IPS-18a (cell line): ENCODE data around the gene GPR84.

Experiments used
- H3K27ac ChIP-seq: one replicate; pipeline ENCODE4 v1.5.1; 2013; ENCODE audit warnings: low read length
- H3K27me3 ChIP-seq: one replicate; pipeline ENCODE4 v1.6.1; 2013; ENCODE audit warnings: mild to moderate bottlenecking, low read length; ENCODE audit not compliant: control insufficient read depth, insufficient read depth
- H3K36me3 ChIP-seq: one replicate; pipeline ENCODE4 v1.6.1; 2013; ENCODE audit warnings: low read depth, low read length; ENCODE audit not compliant: control insufficient read depth
- H3K4me1 ChIP-seq: one replicate; pipeline ENCODE4 v1.6.1; 2013; ENCODE audit warnings: low read depth, low read length; ENCODE audit not compliant: control insufficient read depth
- H3K4me3 ChIP-seq: one replicate; pipeline ENCODE4 v1.5.1; 2013; ENCODE audit warnings: low read length
- H3K9ac ChIP-seq: one replicate; pipeline ENCODE4 v1.6.1; 2013; ENCODE audit warnings: mild to moderate bottlenecking, low read length, moderate library complexity
- H3K9me3 ChIP-seq: one replicate; pipeline ENCODE4 v1.6.1; 2013; ENCODE audit warnings: low read depth, low read length; ENCODE audit not compliant: control insufficient read depth

The GPR84 gene

GRCh38 chr12:54341378-54342300 is 22.6 kb downstream of the GPR84 start:
- no peak overlapping the region for H3K27ac ChIP-seq
- no peak overlapping the region for H3K4me3 ChIP-seq
- H3K36me3 ChIP-seq = peaks cover 28% of the 10 kb centered on the region
- no peaks in the 10 kb centered on the region for H3K4me1 ChIP-seq
- no peak overlapping the region for H3K9ac ChIP-seq
- H3K27me3 ChIP-seq = no peaks in the 10 kb centered on the region
- no peaks in the 10 kb centered on the region for H3K9me3 ChIP-seq

GRCh38 chr12:54340846-54341245 is 23.4 kb downstream of the GPR84 start:
- H3K9me3 ChIP-seq = no peaks in the 10 kb centered on the region
- no peak overlapping the region for H3K9ac ChIP-seq
- H3K4me1 ChIP-seq = no peaks in the 10 kb centered on the region
- peaks cover 28% of the 10 kb centered on the region for H3K36me3 ChIP-seq
- H3K27me3 ChIP-seq = no peaks in the 10 kb centered on the region
- no peak overlapping the region for H3K4me3 ChIP-seq
- H3K27ac ChIP-seq = no peak overlapping the region

- Histone ChIP-seq H3K9ac (no peak overlapping the region), H3K4me1 (no peaks in the 10 kb centered on the region), H3K36me3 (peaks cover 19% of the 10 kb centered on the region), H3K27ac (no peak overlapping the region), H3K4me3 (no peak overlapping the region), H3K27me3 (no peaks in the 10 kb centered on the region), H3K9me3 (no peaks in the 10 kb centered on the region)
Measured at GRCh38 chr12:54338698-54339296, 25.5 kb downstream of the GPR84 start.

GRCh38 chr12:54337854-54338650 is 26.2 kb downstream of the GPR84 start:
- Histone ChIP-seq H3K27ac (no peak overlapping the region), H3K9ac (no peak overlapping the region)

GRCh38 chr12:54337280-54337842 is 26.9 kb downstream of the GPR84 start:
- Histone ChIP-seq H3K4me3 (no peak overlapping the region), H3K4me1 (no peaks in the 10 kb centered on the region), H3K27me3 (no peaks in the 10 kb centered on the region), H3K36me3 (peaks cover 8% of the 10 kb centered on the region), H3K9ac (no peak overlapping the region), H3K9me3 (no peaks in the 10 kb centered on the region), H3K27ac (no peak overlapping the region)

More at GRCh38 chr12:54337854-54338650, 26.2 kb downstream of the GPR84 start:
- Histone ChIP-seq H3K9me3 (no peaks in the 10 kb centered on the region), H3K27me3 (no peaks in the 10 kb centered on the region), H3K4me1 (no peaks in the 10 kb centered on the region), H3K36me3 (peaks cover 11% of the 10 kb centered on the region), H3K4me3 (no peak overlapping the region)

GRCh38 chr12:54333420-54334034 is 30.8 kb downstream of the GPR84 start:
- no peaks in the 10 kb centered on the region for H3K36me3 ChIP-seq
- H3K27ac ChIP-seq = no peak overlapping the region
- no peak overlapping the region for H3K9ac ChIP-seq
- no peaks in the 10 kb centered on the region for H3K9me3 ChIP-seq
- H3K27me3 ChIP-seq = no peaks in the 10 kb centered on the region
- no peak overlapping the region for H3K4me3 ChIP-seq
- H3K4me1 ChIP-seq = peaks cover 14% of the 10 kb centered on the region

GRCh38 chr12:54331461-54331860 is 32.8 kb downstream of the GPR84 start:
- Histone ChIP-seq H3K4me1 (peaks cover 16% of the 10 kb centered on the region), H3K9ac (no peak overlapping the region)

GRCh38 chr12:54330442-54330841 is 33.8 kb downstream of the GPR84 start:
- Histone ChIP-seq H3K4me3 (no peak overlapping the region), H3K27ac (no peak overlapping the region), H3K9ac (no peak overlapping the region), H3K36me3 (no peaks in the 10 kb centered on the region), H3K27me3 (no peaks in the 10 kb centered on the region), H3K4me1 (peaks cover 16% of the 10 kb centered on the region), H3K9me3 (no peaks in the 10 kb centered on the region)

More at GRCh38 chr12:54331461-54331860, 32.8 kb downstream of the GPR84 start:
- H3K36me3 ChIP-seq = no peaks in the 10 kb centered on the region
- H3K27me3 ChIP-seq = no peaks in the 10 kb centered on the region
- no peak overlapping the region for H3K27ac ChIP-seq
- H3K9me3 ChIP-seq = no peaks in the 10 kb centered on the region
- no peak overlapping the region for H3K4me3 ChIP-seq

GRCh38 chr12:54329759-54330158 is 34.5 kb downstream of the GPR84 start:
- Histone ChIP-seq H3K9ac (no peak overlapping the region), H3K27ac (no peak overlapping the region), H3K4me1 (peaks cover 16% of the 10 kb centered on the region), H3K4me3 (no peak overlapping the region), H3K36me3 (no peaks in the 10 kb centered on the region), H3K27me3 (no peaks in the 10 kb centered on the region), H3K9me3 (no peaks in the 10 kb centered on the region)

GRCh38 chr12:54328595-54329337 is 35.5 kb downstream of the GPR84 start:
- no peak overlapping the region for H3K4me3 ChIP-seq
- H3K27ac ChIP-seq = no peak overlapping the region
- H3K9me3 ChIP-seq = no peaks in the 10 kb centered on the region
- H3K27me3 ChIP-seq = no peaks in the 10 kb centered on the region
- no peaks in the 10 kb centered on the region for H3K36me3 ChIP-seq
- no peak overlapping the region for H3K9ac ChIP-seq
- peaks cover 16% of the 10 kb centered on the region for H3K4me1 ChIP-seq
